H4 (cell line): ENCODE measurements around the gene DCTN5. TPM values are rescaled to one million over a fixed set of nuclear protein-coding genes. Genes with fewer than 3 reads are reported as not detected.
"Not testable (repeated sequence)": the region's sequence is repeated elsewhere in the genome, so short reads cannot be mapped to it uniquely, and the experiment has no call there.

Source experiments
- DNase-seq: peaks from one replicate; pipeline ENCODE4 v3.0.0-alpha.2; 2015; ENCODE audit warnings: low spot score
- total RNA-seq: library from RNA; depleted of rRNA; stranded (reverse); fragments of >200 nt; shearing (Covaris generic); gene quantifications from 2 replicates; pipeline ENCODE4 v1.2.3, GENCODE V29; 2014

Gene DCTN5
- total RNA-seq, 1 experiment from 2014 or later, result 75.2 TPM

DNA sequence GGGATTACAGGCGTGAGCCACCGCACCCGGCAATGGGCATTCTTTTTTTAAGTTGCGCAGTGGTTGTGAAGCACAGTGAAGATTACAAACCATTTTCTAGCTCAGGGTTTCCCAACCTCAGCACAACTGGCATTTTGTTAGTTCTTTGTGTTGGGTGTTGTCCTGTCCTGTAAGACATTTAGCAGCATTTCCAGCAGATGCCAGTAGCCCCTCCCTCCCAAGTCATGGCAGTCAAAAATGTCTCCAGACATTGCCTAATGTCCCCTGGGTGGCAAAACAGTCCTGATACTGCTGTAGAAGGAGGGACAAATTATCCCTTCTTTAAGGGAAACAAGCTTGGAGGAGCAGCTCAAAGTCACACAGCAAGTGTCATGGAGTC, 53.0 kb downstream of the DCTN5 start:
- no peak for DNase-seq

DNA sequence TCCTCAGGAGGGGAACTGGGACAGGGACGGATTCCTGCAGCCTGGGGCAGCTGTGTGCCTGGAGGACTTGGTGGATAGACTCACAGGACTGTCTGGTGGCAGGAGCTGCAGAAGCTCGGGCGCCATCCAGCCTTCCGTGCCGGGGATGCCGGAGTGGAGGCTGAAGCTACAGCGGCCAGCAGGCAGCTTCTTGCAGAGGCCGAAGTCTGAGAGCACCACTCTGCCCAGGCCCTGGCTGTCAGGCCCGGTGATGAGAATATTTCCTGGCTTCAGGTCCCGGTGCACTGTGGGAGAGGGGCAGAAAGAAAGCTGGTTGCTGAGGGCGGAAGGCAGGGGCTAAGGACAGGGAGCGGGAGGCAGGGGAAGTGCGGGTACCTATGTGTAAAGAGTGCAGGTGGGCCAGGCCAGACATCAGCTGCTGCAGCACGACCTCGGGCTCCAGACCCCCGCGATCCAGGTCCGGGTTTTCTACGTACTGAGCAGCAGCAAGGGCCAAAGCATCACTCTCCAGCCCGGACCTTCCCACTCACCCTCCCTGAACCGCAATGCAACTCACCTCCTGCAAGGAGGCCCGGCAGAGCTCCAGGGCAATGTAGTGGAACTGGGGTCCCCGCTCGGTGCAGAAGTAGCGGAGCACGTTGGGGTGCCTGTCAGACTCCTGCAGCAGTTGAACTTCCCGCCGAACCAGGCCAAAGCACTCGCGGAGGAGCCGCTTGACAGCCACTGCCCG, 53.5 kb downstream of the DCTN5 start:
- DNase-seq, result no peak

DNA sequence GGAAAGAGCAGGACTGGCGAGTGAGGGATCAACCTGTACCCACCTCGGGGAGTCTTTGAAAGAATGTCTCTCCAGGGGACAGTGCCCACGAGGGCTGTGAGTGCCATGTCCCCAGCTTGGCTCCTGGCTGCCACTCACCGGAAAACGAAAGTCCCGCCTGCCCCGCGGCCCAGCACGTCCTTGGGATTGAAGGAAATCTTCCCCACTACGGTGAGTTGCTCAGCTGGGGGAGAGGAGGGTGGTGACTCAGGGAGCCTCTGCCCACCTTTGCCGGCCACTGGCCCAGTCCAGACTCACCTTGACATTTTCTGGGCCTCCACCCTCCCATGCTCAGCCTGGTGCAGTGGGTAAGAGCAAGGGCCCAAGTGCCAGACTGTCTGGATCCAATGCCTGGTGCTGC, 54.5 kb downstream of the DCTN5 start:
- no peak for DNase-seq

DNA sequence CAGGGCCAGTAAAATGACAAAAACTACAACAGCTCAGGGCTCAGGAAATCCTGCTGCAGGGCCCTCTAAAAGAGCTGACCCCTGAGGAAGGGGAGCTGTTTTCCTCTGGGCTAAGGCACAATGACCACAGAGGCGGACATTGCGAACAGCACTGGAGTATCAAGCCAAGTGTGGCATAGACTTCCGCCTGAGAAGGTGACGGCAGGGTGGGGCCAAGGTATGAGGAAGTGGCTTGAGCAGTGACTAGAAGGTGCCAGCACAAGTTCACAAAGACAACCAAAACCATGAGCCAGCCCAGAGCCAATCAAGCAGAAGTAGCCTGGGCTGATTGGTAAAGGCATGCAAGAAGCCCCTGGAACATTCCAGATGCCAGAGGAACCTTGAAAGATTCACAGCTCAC, 57.8 kb downstream of the DCTN5 start:
- DNase-seq, result no peak

DNA sequence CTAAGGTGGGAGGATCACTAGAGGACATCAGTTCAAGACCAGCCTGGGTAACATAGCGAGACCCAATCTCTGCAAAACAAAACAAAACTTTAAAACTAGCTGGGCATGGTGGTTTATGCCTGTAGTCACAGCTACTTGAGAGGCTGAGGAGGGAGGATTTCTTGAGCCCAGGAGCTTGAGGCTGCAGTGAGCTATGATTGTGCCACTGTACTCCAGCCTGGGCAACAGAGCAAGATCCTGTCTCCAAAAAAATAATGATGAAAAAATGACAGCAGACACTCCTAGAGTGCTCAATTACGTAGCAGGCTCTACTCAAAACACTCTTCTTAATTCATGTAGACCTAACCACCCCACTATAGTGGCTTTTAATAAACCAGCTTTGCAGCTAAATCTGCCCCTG, 58.8 kb downstream of the DCTN5 start:
- DNase-seq, result no peak

DNA sequence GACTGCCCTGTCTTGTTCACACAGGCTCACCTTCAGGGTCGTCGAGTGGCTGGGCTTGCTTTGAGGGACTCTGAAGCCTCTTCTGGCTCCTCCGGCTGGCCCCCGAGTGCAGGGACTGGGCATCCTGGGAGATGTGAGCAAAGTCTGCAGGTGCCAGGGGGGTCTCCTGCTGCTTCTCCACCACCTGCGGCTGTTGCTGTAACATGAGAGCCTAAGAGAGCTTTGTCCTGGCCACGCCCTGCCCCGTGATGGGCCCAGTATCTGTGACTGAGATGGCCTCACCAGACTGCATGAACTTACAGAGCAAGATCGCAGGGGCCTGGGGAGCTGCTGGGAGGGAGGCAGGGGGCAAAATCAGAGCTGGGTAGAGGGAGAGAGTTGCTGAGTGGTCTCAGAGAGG, 59.2 kb downstream of the DCTN5 start:
- no peak for DNase-seq

DNA sequence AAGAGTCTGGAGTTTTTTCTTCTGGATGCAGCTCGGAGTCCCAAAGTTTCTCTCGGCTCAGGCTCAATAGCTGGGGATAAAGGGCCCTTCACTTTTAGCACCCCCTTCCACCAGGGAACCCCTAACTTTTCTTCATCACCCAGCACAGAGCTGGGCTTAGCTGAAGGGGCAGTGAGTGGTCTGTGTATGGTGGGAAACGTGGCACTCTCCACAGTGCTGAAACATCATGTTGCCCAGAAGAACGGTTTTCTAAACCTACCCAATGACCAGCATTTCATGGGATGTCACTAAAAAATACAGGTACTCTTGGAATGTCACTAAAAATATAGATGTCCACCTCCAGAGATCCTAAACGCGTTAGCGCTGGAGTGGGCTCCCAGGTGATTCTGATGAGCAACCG, 59.8 kb downstream of the DCTN5 start:
- no peak for DNase-seq

DNA sequence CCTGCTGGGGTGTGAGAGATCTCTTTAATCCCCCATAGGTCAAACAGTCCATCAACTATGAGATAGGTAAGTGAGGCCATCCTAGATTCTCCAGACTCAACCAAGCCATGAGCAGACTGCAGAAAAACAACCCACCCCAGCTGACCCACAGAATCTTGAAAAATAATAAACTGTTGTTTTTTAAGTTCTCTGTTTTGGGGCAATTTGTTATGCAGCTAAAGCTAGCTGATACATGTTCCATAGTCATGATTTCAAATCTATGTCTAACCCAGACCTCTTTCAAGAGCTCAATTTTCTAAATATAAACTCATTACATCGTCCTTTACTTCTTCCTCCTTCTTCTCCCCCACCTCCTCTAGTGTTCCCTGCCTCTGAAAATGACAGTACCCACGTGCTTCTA, 61.7 kb downstream of the DCTN5 start:
- no peak for DNase-seq

DNA sequence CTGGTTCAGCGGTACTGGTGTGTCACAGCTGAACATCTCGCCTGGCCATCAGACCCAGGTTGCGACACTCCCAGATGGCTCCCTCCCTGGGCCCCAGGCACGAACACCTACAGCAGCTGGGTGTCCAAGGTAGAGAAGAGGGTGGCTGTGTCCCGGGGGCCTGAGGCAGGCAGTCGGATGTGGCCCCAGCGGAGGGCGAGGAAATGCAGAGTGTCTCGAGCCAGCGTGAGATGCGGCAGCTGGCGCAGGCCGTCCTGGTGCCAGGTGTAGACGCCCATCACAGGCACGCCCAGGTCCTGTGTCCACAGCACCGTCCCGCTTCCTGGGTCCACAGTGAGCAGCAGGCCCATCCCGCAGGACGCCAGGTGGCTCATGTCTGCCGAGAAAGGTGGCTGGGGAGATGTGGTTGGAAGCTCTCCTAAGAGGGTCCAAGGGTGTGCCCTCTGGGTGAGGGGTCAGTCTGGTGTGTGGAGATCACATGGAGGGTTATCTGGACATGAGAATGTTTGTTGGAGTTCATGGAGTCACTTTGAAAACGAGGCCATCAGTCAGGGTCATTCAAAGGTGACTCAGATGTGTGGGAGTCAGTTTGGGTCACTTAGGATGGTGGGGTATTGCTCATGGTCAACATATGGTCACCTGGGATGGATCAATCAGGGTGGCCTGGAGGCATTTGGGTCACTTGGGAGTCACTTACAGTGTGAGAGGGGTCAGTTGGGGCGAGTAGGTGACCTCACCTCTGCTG, 63.7 kb downstream of the DCTN5 start:
- DNase-seq, result no peak

DNA sequence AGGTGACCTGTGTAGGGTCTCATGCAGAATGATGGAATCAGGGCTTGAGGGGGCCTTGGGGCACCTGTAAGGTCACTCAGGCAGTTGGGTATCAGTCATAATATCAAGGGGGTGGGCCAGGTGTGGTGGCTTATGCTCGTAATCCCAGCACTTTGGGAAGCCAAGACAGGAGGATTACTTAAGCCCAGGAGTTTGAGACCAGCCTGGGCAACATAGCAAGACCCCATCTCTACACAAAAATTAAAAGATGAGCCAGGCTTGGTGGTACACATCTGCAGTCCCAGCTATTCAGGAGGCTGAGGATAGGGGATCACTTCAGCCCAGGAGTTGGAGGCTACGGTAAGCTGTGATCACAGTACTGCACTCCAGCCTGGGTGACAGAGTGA, 64.2 kb downstream of the DCTN5 start:
- no peak for DNase-seq

DNA sequence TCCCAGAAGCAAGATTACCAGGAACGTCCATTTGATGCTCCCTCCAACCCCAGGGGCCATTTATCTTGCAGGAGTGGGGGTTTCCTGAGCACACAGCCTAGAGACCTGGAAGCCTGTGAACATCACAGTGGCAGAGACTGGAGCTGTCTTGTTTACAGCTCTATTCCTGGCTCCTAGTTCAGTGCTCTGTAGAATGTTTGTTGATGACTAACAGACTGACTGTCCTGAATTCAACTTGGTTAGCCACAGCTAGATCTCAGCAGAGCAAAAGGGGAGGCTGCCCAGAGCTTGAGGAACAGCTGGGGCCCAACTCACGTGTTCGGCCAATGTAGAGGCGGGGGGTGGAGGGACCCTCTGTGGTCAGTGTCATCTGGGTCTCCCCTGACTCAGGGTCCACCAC, 65.2 kb downstream of the DCTN5 start:
- no peak for DNase-seq

DNA sequence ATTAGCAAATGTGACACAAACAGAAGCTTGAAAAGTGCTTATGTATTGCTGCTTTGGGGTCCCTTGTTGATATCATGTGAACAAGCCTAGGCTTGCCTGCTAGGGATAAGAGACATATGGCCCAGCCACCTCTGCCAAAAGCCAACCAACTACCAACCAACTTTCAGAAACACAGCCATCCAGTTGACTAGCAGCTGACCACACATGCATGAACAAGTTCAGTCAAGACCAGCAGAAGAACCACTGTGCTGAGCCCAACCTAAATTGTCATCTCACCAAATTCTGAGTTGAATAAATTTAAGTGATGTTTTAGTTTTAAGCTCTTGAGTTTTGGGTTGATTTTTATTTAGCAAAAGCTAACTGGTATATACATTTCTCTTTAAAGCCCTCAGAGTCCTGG, 68.3 kb downstream of the DCTN5 start:
- no peak for DNase-seq

DNA sequence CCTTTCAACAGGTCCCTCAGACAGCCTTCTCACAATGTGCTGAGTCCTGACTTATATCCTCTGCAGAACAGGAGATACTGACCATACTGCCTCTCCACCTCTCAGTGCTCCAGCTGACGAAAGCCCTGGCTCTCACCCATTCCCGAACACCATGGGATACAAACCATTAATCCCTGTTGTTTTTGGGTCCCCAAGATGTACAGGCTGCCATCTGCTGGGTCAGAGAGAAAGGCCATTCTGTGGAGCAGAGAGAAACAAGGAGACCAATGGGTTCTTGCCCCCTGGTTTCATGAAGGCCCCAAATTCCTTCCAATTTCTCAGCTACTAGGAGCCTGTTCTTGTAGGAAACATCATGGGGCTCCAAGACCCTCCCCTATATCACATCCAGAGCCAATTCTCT, 68.7 kb downstream of the DCTN5 start:
- no peak for DNase-seq

DNA sequence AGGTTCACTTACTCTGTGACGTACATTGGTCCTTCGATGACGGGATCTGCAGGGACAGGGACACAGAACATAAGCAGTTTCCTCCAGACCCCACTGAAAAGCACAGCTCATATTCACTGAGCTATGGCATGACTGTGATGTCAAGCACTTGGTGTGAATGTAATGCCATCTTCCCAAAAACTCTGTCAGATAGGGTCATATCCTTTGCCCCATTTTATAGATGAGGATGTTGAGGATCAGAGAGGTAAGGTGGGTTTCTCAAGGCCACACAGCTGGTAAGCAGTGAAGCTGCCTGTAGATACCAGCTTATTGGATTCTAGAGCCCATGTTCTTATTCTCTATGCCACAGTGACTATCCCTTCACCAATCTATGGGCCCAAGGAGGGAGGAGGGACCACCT, 69.2 kb downstream of the DCTN5 start:
- no peak for DNase-seq

DNA sequence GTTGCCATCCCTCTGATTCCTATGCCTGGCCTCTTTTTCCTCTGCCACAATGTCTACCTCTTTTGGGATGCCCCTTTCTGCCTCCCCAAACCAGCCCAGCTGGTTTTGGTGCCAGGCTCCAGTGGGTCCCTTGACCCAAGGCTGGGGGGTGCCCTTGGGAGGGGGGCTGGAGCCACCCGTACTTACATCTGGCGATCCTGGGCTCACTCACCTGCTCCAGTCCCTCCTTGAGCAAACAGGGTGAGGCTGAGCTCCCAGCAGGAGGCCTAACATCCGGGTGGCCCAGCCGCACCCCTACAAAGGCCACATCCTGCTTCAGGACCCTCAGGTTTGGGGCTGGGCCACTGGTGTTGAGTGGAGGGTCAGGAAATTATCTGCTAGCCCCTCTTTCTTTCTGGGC, 70.5 kb downstream of the DCTN5 start:
- DNase-seq, result no peak

DNA sequence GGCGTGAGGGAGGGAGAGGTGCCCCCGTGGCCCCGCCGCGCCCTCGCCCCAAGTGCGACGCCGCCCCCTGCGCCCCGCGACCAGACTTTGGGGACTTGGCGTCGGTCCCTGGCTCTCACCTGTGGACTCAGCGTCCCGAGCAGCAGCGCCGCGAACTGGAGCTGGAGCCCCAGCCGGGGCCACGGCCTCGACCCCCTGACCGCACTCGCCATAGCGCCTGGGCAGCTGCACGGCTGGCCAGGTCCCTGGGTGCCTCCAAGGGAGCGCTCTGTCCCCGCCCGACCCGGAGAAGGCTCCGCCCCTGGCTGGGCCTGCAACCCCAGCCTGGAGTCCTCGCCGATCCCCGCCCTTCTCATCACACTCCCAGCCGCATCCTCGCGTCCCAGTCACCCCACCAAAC, 71.7 kb downstream of the DCTN5 start, which contains the start of gene ERN2:
TSS of gene ERN2 (minus strand) at position 247 of the 400 bp plus-strand sequence. CDS start at position 212, 35 bp downstream.
- DNase-seq, result no peak

DNA sequence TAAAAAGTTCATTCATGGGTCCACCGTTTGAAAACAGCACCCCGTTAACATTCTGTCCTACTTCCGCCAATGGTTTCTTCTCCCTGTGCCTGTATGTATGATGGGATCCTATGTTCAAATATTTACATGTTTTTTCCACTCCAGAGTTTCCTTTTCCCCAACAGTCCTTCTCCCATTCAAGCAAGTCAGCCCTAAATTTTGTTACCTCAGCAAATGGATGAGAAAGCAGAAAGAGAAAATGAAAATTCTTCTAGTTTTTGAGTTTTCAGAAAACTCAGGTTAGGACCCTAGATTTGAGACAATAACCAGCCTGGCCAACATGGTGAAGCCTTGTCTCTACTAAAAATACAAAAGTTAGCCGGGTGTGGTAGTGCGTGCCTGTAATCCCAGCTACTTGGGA, 75.2 kb downstream of the DCTN5 start:
- DNase-seq, result no peak

DNA sequence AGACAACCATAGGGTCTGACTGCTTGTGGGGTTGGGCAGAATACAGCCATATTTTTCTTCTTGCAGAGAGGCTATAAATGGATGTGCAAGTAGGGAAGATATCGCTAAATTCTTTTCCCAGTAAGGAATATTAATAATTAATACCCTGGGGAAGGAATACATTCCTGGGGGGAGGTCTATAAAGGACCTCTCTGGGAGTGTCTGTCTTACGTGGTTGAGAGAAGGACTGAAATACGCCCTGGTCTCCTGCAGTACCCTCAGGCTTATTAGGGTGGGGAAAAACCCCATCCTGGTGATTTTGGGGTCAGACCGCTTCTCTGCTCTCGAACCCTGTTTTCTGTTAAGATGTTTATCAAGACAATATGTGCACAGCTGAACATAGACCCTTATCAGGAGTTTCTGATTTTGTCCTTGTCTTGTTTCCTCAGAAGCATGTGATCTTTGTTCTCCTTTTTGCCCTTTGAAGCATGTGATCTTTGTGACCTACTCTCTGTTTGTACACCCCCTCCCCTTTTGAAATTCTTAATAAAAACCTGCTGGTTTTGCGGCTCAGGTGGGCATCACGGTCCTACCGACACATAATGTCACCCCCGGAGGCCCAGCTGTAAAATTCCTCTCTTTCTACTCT, 81.5 kb downstream of the DCTN5 start:
- DNase-seq, result not testable (repeated sequence)

DNA sequence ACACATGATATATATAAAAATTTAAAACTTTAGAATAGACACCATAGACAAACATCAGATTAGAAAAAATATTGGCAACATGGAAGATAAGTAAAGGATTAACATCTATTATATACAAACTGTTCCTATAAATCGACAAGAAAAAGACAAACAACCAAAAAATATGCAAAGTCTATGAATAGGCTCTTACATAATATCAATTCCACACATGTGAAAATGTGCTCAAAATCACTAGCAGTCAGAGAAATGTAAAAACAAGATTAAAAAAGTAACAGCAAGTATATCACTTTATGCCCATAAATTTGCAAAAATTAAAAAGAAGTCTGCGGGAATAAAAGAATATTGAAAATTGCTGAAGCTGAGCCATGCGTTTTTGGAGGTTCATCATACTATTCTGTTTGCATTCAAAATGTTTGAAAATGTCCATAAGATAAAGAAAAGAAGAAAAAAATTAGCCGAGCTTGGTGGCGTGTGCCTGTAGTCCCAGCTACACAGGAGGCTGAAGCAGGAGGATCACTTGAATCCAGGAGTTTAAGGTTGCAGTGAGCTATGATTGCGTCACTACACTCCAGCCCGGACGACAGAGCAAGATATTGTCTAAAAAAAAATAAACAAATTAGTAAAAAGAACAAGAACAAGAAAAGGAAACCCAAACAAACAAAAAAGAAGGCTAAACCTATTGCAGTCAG, 83.0 kb downstream of the DCTN5 start:
- DNase-seq, result peak; percentile 16

DNA sequence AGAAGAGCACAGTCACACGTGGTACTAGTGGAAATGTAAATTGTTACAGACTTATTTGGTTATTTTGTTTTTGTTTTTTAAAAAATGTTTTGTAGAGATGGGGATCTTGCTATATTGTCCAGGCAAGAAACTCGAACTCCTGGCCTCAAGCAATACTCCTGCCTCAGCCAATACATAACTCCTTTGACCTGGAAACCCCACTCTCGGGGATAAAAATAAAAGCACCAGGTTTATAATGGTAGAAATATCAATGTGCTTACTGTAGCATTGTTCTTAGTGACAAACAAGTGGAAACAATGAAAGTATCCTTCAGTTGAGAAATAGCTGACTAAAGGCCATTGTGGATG, 83.5 kb downstream of the DCTN5 start:
- DNase-seq, result no peak

DNA sequence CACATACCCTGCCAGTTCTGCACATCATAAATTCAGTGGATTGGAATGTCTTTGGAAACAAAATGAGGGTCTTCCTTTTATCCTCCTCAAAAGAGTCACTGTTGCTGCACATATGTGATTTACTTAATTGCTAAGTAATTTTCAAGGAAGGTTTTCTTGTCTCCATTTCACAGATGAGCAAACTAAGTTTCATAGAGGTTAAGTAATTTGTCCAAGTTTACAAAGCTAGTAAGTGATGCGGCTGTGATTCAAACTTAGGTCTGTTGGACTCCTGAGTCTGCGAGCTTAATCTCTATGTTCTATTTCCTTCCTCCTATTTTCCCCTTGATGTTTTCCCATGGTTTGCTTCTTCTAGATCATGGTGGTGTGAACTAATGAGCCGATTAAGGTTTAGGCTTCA, 85.4 kb downstream of the DCTN5 start:
- DNase-seq, result no peak
